RKO (cell line): ENCODE data around the gene JPH3.

Experiments used
- DNase-seq: peaks from one replicate; pipeline ENCODE4 v3.0.0-alpha.2; 2016; ENCODE audit warnings: low spot score

JPH3 gene

DNA sequence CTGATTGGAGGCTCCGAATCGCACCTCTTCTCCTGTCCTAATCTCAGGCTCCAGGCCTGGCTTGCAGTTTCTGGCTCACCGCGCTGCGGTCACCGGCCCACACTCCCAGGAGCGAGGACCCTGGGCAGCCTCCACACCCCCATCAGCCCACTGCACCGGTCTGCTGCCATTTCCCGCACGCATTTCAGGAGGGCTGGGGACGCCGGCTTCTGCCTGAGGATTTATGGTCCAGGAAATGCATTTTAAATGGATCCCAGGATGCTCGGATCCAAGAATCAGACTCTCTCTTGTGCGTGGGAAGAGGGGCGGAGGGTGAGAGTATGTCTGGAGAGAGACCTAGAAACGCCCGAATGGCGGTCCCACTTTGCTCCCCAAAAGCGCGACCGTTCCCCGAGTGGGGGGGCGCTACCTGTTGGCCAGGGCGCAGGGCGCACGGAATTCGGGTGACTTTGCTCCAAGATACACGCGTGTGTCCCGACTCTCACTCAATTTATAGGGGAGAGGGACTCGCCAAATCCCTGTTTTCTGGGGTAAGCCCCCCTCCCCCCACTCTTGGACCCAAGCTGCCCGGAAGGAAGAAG, 817 bp upstream of the JPH3 start:
- no peak for DNase-seq

GRCh38 chr16:87602821-87603683, 744 bp downstream of the JPH3 start:
- DNase-seq = no peak

GRCh38 chr16:87603684-87604633, 1.7 kb downstream of the JPH3 start:
- DNase-seq = no peak

DNA sequence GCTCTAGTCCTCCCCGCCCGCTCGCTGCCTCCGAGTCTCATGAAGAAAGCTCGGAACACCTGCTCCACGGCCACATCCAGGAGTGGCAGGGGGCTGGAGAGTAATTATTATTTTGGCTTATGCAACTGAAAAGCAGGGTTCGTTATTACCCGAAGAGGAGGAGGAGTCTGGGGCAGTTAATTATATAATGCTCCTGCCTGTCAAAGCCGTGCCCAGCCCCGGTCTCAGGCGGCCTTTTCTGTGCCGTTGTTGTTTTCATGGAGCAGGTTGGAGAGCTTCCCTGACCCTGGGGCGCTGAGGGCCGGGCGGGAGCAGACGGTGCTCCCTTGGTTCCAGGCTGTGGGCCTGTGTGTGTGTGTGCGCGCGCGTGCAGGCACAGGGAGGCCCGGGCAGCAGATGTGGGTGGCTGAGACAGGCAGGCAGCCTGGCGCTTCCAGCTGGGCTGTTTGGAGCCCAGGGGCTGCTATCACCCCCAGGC, 2.4 kb downstream of the JPH3 start:
- no peak for DNase-seq

DNA sequence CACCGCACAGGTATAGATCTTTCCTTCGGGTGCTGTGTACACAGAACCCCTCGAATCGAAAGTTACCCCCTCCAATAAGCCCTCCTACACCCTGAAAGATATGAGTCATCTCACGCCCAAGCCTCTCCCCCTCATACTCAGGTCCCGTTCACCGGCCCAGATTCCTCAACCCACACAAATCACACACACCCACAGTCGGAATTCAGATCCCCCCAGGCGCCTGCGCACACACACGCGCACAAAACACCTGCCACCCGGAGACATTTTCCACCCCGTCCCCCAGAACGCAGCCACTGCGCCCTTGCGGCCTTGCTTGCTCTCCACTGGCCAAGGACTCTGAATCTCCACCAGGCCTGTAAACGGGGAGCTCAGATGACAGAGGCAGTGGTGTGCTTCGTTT, 4.9 kb downstream of the JPH3 start:
- no peak for DNase-seq

GRCh38 chr16:87607871-87608270, 5.6 kb downstream of the JPH3 start:
- DNase-seq = no peak

- DNase-seq = peak; percentile 65
These were observed 6.2 kb downstream of the JPH3 start for GRCh38 chr16:87608400-87608985.

- no peak for DNase-seq
These were observed 7.7 kb downstream of the JPH3 start for GRCh38 chr16:87610026-87610425.

- no peak for DNase-seq
These were observed 9.1 kb downstream of the JPH3 start for GRCh38 chr16:87611456-87611855.

DNA sequence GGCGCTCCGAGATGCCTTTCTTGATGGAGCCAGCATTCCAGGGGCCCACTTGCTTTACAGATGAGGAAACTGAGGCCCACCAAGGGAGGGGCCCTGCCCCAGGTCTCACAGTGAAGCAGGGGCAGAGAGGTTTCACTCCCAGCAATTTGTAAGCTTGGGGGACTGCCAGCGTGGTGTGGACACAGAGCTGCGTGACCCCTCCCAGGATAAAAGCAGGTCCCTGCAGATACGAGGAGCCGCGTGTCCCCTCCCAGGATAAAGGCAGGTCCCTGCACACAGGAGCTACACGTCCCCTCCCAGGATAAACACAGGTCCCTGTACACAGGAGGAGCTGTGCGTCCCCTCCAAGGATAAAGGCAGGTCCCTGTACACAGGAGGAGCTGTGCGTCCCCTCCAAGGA, 11.7 kb downstream of the JPH3 start:
- DNase-seq = no peak

GRCh38 chr16:87615621-87616041, 13.3 kb downstream of the JPH3 start:
- DNase-seq = no peak

- no peak for DNase-seq
These were observed 14.2 kb downstream of the JPH3 start for GRCh38 chr16:87616556-87616955.

- DNase-seq = no peak
These were observed 15.9 kb downstream of the JPH3 start for GRCh38 chr16:87618216-87618615.

DNA sequence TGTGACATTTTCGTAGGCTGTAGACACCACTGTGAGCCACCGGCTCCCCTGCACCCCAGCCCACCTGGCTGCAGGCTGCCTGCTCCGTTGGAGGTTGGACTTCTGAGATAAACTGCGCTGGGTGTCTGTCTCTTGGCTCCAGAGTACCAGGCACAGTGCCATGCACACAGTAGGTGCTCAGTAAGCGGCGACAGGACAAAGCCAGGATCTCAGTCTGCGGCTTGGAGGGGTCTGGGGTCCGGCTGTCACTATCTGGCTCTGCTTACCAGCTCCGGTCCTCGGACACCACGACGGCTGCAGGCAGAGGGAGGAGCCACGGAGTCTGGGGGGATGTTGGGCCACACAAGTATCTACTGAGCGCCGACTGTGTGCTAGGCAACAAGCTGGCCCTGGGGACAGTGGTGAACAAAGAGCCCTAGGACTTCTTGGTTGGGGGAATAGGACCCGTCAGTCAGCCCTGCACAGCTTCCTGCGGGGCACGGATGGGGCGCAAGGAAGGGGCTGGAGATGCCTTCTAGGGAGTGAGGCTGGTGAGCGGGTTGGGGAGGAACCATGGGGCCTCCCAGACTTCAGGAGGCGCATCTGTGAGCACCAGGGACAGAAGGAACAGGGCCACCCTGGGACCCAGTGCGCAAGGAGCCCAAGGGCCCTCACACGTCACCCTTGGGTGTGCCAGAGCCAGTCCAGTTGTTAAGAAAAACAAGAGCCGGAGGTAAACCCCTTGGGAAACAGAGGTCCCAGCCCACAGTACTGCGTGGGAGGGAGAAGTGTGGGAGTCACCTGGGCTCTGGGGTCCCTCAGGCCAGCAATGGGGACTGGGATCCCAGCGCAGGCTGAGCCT, 17.3 kb downstream of the JPH3 start:
- DNase-seq = no peak

GRCh38 chr16:87620201-87620495, 17.8 kb downstream of the JPH3 start:
- no peak for DNase-seq

- DNase-seq = no peak
These were observed 19.2 kb downstream of the JPH3 start for GRCh38 chr16:87621550-87621829.

DNA sequence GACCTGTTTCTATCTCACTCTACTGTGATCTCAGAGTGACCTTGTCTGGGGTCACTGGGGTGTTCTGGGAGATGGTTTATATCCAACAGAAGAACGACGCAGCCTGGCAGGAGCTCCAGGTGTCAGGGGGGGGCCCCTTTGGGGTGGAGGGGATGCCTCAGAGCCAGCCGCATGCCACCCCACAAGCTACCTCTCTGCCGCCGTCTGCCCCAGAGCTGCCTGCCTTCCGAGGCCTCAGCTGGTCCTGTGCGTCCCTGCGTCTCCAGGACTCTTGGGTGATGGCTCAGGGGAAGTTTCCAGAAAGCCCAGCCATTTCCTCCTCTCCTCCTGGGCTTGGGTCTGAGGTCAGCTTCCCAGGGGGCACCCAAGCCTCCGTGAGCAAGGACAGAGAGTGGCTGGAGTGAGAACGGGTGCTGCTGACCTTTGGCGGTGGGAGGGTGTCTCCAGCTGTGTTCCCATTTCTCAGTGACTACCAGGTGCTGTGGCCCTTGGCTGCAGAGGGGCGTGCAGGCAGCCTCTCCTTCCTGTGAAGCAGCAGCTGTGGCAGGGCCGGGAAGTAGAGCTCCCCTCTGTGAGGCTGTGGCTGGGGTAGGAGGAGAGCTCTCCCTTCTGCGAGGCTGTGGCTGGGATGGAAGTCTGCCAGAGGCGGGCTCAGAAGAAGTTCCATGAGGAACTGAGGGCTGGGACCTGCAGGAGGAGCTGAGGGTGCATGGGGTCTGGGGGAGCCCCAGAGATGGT, 19.8 kb downstream of the JPH3 start:
- no peak for DNase-seq

DNA sequence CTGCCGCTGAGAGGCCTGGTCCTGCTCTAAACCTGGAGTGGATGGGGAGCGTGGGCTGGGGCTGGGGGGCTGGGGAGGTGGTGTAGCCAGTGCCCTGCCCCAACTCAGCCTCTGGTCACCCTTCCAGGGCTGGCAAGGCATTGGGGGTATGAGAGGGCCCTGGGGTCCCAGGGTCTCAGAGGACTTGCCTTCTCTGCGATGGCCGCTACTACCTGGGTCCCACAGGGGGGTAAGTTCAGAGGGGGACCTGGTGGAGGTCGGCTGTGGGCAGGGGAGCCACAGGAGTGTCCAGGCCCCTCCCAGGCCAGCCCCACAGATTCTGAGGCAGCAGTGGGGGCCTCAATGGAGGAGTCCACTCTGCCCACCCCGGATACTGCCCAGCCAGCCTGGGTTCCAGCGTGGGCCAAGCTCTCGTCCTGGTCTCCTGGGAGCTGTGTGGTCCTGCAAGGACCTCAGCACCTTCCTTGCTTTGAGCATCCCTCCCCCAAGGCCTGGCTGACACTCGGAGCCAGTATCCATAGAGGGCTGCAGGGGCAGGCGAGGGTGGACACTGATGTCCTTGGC, 20.5 kb downstream of the JPH3 start:
- no peak for DNase-seq

- no peak for DNase-seq
These were observed 23.0 kb downstream of the JPH3 start for GRCh38 chr16:87625241-87625797.

GRCh38 chr16:87626401-87626800, 24.1 kb downstream of the JPH3 start:
- DNase-seq = no peak
